Heart left ventricle (tissue), 16 donors: ENCODE measurements around the gene NONO. TPM values are rescaled to one million over a fixed set of nuclear protein-coding genes. Genes with fewer than 3 reads are reported as not detected.
"Not testable (repeated sequence)": the region's sequence is repeated elsewhere in the genome, so short reads cannot be mapped to it uniquely, and the experiment has no call there.

Experiments
- ATAC-seq, 4 donors: fragments of 200-7000 bp; cut with Tn5 transposase; one replicate each; pipeline ENCODE4 v1.9.1; 2020 to 2022; ENCODE audit warnings: moderate library complexity in 4 of 4, mild to moderate bottlenecking in 3 of 4, moderate number of reproducible peaks in 1 of 4
- DNase-seq, 5 donors: peaks; one replicate each; pipeline ENCODE4 v3.0.0-alpha.2; 2020
- H3K27ac ChIP-seq, 12 donors: fragments of 200-600 bp; sonication (generic) in 4 of 12; one replicate each; pipeline versions ENCODE4 v1.5.0 to v1.8.0; 2016 to 2022; ENCODE audit warnings: mild to moderate bottlenecking in 2 of 12
- H3K27me3 ChIP-seq, 9 donors: fragments of 200-600 bp; sonication (generic) in 2 of 9; one replicate each; pipeline versions ENCODE4 v1.5.1 to v1.8.0; 2016 to 2022; ENCODE audit warnings: mild to moderate bottlenecking in 3 of 9
- H3K36me3 ChIP-seq, 9 donors: fragments of 200-600 bp; sonication (generic) in 2 of 9; one replicate each; pipeline versions ENCODE4 v1.5.0 to v1.8.0; 2018 to 2022; ENCODE audit warnings: mild to moderate bottlenecking in 2 of 9
- H3K4me1 ChIP-seq, 12 donors: fragments of 200-600 bp; sonication (generic) in 4 of 12; one replicate each; pipeline versions ENCODE4 v1.5.0 to v1.8.0; 2016 to 2022; ENCODE audit warnings: mild to moderate bottlenecking in 3 of 12
- H3K4me3 ChIP-seq, 12 donors: fragments of 200-600 bp; sonication (generic) in 4 of 12; one replicate each; pipeline versions ENCODE4 v1.5.0 to v1.8.0; 2017 to 2022; ENCODE audit warnings: mild to moderate bottlenecking in 9 of 12, moderate library complexity in 4 of 12
- H3K9me3 ChIP-seq, 12 donors: fragments of 200-600 bp; sonication (generic) in 4 of 12; one replicate each; pipeline versions ENCODE4 v1.5.0 to v1.8.0; 2016 to 2022; ENCODE audit warnings: mild to moderate bottlenecking in 1 of 12
- POLR2A ChIP-seq, 2 donors: fragments of 450-650 bp; IDR thresholded peaks; one replicate each; pipeline ENCODE4 v1.6.1; 2017; ENCODE audit warnings: antibody characterized with exemption in 2 of 2, mild to moderate bottlenecking in 2 of 2, moderate library complexity in 2 of 2
- WGBS, 4 donors: extraction: QIAGEN DNeasy Blood & Tissue Kit in 2 of 4; methylation state at CpG; one replicate each; pipeline versions ENCODE4 v1.1.5 to v1.1.7; 2013 to 2018; 5-methylcytosine and 5-hydroxymethylcytosine counted together
- intact Hi-C, 10 donors: fragments of 100-400 bp; cut with DNase I; formaldehyde crosslinking; loops; one replicate each; pipeline versions ENCODE4 v1.11.1 to v1.14.2; 2022
- polyA plus RNA-seq, 2 donors: library from polyadenylated mRNA; stranded (reverse); fragments of 200-250 nt; gene quantifications; one replicate each; pipeline ENCODE4 v1.2.3, GENCODE V29; 2013
- total RNA-seq, 9 donors: library from RNA; depleted of rRNA in 2 of 9; stranded (reverse); fragments of >200 nt in 2 of 9; fragmentation: NEBNext Ultra II Directional in 3 of 9; extraction: Animal tissue kit (Norgen Biotek cat#: 25700) in 3 of 9; gene quantifications; one replicate each; pipeline versions ENCODE4 v1.1.0 to v1.2.4, GENCODE V29; 2016 to 2023
- TF ChIP-seq, protein P1 (sequence below), 12 donors: fragments of 200-600 bp; sonication (generic) in 4 of 12; IDR thresholded peaks; one replicate each; pipeline versions ENCODE4 v1.5.0 to v1.8.0; 2018 to 2022; ENCODE audit warnings: antibody characterized with exemption in 12 of 12, mild to moderate bottlenecking in 5 of 12
- donor health status: ischemic (EF 13 %, LVEDD 7.1; RV severe dilation, severe dysfunction).
- donor health status: healthy with polysubstance abuse.
- donor health status: DM: no; HTN: yes; CAD: no.
- donor health status: DM: no; HTN: no; CAD: no.
- donor health status: ischemic (EF 25% LVEDD 6.9; RV normal size, moderate dysfunction).
- donor health status: ischemic (EF 25% LVEDD 5.7; RV mildly dilated, moderate dysfunction).
- donor health status: healthy.
- donor health status: DM: yes; HTN: yes; CAD: no.
- donor health status: ischemic (EF 35%, LVEDD 5.7; RV mildly dilated, moderate dysfunction).
- donor health status: nonischemic (EF 11% LVEDD 7.7; RV severe dilation, severe dysfunction).
- donor health status: DM: yes; HTN: yes; CAD: no.
- donor health status: PGD.
- donor health status: ischemic (EF 29% LVEDD 5.4; RV normal size, mild dysfunction).
- donor health status: nonischemic (EF 23%, LVEDD 6.1; RV moderate dilation, normal function).

The NONO gene
- total and polyA plus RNA-seq, 11 donors = 38.9 to 177 (median 113) TPM

DNA sequence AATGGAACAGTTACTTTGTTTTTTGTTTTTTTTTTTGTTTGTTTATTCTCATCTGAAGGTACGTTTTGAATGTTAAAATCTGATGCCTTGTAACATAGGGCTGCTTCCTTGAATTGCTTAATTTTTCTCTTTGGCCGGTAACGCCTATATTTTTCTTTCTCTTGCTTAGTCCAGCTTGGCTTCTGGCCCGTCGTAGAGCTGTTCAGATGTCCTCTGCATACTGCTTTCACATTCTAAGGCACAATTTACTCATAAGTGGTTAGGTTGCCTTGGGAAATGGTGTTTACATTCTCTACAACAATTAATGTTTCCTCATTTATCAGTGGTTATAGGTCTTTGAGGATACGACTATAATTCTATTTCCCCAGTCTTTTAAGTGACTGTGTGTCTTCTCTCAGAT is 7.9 kb downstream of the NONO start:
- 71 to 81% (median 75%) methylated on average over 6 of the region's 6 CpGs for WGBS, 4 donors
- H3K4me3 ChIP-seq = no peak overlapping the region
- intact Hi-C loops = no loop called here
- peaks cover 0 to 68% (median 59%) of the 10 kb centered on the region in 9 donors for H3K36me3 ChIP-seq
- DNase-seq = no peak
- peaks cover 0 to 10% (median 4%) of the 10 kb centered on the region in 12 donors for H3K4me1 ChIP-seq
- TF ChIP-seq, protein P1, sequence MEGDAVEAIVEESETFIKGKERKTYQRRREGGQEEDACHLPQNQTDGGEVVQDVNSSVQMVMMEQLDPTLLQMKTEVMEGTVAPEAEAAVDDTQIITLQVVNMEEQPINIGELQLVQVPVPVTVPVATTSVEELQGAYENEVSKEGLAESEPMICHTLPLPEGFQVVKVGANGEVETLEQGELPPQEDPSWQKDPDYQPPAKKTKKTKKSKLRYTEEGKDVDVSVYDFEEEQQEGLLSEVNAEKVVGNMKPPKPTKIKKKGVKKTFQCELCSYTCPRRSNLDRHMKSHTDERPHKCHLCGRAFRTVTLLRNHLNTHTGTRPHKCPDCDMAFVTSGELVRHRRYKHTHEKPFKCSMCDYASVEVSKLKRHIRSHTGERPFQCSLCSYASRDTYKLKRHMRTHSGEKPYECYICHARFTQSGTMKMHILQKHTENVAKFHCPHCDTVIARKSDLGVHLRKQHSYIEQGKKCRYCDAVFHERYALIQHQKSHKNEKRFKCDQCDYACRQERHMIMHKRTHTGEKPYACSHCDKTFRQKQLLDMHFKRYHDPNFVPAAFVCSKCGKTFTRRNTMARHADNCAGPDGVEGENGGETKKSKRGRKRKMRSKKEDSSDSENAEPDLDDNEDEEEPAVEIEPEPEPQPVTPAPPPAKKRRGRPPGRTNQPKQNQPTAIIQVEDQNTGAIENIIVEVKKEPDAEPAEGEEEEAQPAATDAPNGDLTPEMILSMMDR (IDR thresholded peaks at IDR 0.05) = no peak
- TF ChIP-seq POLR2A (IDR thresholded peaks at IDR 0.05) = no peak
- H3K9me3 ChIP-seq = no peaks in the 10 kb centered on the region
- no peaks in the 10 kb centered on the region for H3K27me3 ChIP-seq
- ATAC-seq = no peak
- no peak overlapping the region for H3K27ac ChIP-seq

DNA sequence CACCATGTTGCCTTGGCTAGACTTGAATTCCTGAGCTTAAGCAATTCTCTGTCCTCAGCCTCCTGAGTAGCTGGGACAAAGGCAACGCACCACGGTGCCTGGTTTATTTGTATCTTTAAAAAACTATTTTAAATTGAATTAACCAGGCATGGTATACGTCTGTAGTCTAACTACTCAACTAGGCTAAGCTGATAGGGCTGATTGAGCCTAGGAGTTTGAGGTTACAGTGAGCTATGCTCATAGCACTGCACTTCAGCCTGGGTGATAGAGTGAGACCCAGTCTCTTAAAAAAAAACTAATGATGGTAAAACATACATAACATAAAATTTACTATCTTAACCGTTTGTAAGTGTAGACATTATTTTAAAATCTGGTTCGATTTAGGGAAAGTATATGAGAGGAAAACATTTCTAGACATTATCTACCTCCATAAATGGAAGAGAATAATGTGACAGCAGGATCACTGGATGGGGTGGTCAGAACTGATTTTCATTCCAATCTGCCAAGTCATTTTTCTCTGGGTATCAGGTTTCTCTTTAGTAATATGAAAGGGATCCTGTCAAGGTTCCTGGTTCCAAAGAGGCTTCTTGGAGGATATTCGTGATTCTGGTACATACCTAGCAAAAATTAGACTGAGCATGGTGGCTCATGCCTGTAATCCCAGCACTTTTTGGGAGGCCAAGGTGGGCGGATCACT is 9.4 kb downstream of the NONO start:
- ATAC-seq (no peak), DNase-seq (no peak)
- Histone ChIP-seq H3K36me3 (peaks cover 0 to 83% (median 73%) of the 10 kb centered on the region in 9 donors), H3K4me3 (no peak overlapping the region), H3K27ac (no peak overlapping the region), H3K9me3 (no peaks in the 10 kb centered on the region), H3K4me1 (peaks cover 0 to 8% (median 0%) of the 10 kb centered on the region in 12 donors), H3K27me3 (no peaks in the 10 kb centered on the region)
- no peak for TF ChIP-seq POLR2A (IDR thresholded peaks at IDR 0.05)
- TF ChIP-seq, protein P1 (IDR thresholded peaks at IDR 0.05) = no peak
- 79 to 92% (median 85%) methylated on average over 7 of the region's 7 CpGs for WGBS, 4 donors
- intact Hi-C loops = no loop called here

DNA sequence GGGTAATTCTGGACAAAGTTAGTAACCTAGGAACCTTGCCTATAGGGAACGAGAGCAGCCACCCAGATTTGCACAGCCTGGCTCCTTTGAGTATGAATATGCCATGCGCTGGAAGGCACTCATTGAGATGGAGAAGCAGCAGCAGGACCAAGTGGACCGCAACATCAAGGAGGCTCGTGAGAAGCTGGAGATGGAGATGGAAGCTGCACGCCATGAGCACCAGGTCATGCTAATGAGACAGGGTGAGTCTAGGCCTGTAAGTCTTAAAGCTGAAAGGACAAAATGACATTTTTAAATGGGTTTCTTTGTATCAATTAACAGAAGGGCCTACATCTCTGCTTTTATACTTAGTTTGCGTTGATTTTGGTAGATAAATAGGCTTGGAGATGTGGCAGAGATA is 13.4 kb downstream of the NONO start:
- no peak overlapping the region for H3K27ac ChIP-seq
- ATAC-seq (no peak), DNase-seq (no peak)
- WGBS, 4 donors = 84 to 98% (median 93%) methylated on average over 6 of the region's 6 CpGs
- no peaks in the 10 kb centered on the region for H3K9me3 ChIP-seq
- peaks cover 0 to 7% (median 0%) of the 10 kb centered on the region in 12 donors for H3K4me1 ChIP-seq
- intact Hi-C loops = no loop called here
- no peak for TF ChIP-seq POLR2A (IDR thresholded peaks at IDR 0.05)
- TF ChIP-seq, protein P1 (IDR thresholded peaks at IDR 0.05) = no peak
- H3K4me3 ChIP-seq = no peak overlapping the region
- H3K27me3 ChIP-seq = no peaks in the 10 kb centered on the region
- H3K36me3 ChIP-seq = peaks cover 0 to 92% (median 88%) of the 10 kb centered on the region in 9 donors

DNA sequence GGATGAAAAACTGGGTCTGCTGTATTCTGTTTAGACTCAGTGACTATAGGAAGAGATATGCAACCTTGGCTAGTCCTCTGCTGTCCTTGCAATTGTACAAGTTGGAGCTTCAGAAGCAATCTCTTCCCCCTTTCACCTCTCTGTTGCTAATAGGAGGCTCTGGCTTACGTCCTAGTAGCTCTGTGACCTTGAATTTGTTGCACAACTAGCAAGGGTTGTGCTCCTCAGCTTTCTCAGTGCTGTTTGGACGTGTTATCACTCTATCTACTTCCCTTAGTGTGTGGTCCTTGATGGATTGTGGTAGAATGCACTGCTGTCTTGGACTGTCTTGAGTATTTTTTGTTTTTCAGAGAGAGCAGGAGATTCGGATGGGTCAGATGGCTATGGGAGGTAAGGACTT is 14.7 kb downstream of the NONO start:
- intact Hi-C loops = no loop called here
- Histone ChIP-seq H3K9me3 (no peaks in the 10 kb centered on the region), H3K36me3 (peaks cover 0 to 79% (median 75%) of the 10 kb centered on the region in 9 donors), H3K27me3 (no peaks in the 10 kb centered on the region), H3K4me3 (no peak overlapping the region), H3K27ac (peak overlapping the region in 4 of 12 donors; percentile 8 to 37 (median 19)), H3K4me1 (peaks cover 0 to 13% (median 1%) of the 10 kb centered on the region in 12 donors)
- DNase-seq (no peak), ATAC-seq (peak in 2 of 4 donors; percentile 24 to 35)
- WGBS, 4 donors = 41 to 65% (median 54%) methylated on average over 3 of the region's 3 CpGs
- TF ChIP-seq, protein P1 (IDR thresholded peaks at IDR 0.05) = no peak
- TF ChIP-seq POLR2A (IDR thresholded peaks at IDR 0.05) = no peak

DNA sequence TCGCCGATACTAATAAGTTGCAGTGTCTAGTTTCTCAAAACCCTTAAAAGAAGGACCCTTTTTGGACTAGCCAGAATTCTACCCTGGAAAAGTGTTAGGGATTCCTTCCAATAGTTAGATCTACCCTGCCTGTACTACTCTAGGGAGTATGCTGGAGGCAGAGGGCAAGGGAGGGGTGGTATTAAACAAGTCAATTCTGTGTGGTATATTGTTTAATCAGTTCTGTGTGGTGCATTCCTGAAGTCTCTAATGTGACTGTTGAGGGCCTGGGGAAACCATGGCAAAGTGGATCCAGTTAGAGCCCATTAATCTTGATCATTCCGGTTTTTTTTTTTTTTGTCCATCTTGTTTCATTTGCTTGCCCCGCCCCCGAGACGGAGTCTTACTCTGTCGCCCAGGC is 16.6 kb downstream of the NONO start:
- ATAC-seq, DNase-seq, intact Hi-C loops, H3K27ac ChIP-seq, H3K9me3 ChIP-seq, H3K27me3 ChIP-seq, H3K4me3 ChIP-seq: not testable (repeated sequence)
- Histone ChIP-seq H3K36me3 (peaks cover 0 to 70% (median 57%) of the 10 kb centered on the region in 9 donors), H3K4me1 (peaks cover 0 to 16% (median 3%) of the 10 kb centered on the region in 12 donors)
- 84 to 90% (median 88%) methylated on average over 7 of the region's 7 CpGs for WGBS, 4 donors

DNA sequence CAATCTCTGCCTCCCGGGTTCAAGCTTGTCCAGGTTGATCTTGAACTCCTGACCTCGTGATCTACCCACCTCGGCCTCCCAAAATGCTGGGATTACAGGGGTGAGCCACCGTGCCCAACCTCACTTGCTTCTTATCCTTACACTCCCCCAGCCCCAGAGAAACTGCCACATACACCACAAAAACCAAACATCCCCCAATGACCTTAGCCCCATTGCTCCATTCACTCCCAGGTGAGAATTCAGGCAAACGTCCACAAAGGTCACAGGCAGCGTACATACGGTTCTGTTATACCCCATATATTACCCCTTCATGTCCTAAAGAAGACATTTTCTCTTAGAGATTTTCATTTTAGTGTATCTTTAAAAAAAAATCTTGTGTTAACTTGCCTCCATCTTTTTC is 17.1 kb downstream of the NONO start:
- peaks cover 0 to 16% (median 3%) of the 10 kb centered on the region in 12 donors for H3K4me1 ChIP-seq
- 80 to 85% (median 82%) methylated on average over 7 of the region's 7 CpGs for WGBS, 4 donors
- intact Hi-C loops, H3K27me3 ChIP-seq, H3K9me3 ChIP-seq, DNase-seq, H3K4me3 ChIP-seq, ATAC-seq: not testable (repeated sequence)
- H3K36me3 ChIP-seq = peaks cover 0 to 66% (median 53%) of the 10 kb centered on the region in 9 donors
- H3K27ac ChIP-seq = peak overlapping the region in 4 of 12 donors; percentile 67 to 88 (median 81)
